PC-3 (cell line): ENCODE results near the gene ZCCHC7.

Source experiments
- EZH2phosphoT487 ChIP-seq: fragments of 300-600 bp; sonication (generic); IDR thresholded peaks from 2 replicates; pipeline ENCODE4 v1.6.1; 2018; ENCODE audit warnings: mild to moderate bottlenecking, antibody characterized with exemption, low read length, borderline replicate concordance
- TF ChIP-seq, protein P1 (sequence below): fragments of 300-600 bp; sonication (generic); conservative IDR thresholded peaks from 2 replicates; pipeline ENCODE4 v1.5.1; 2017; ENCODE audit warnings: antibody characterized with exemption, low read depth, mild to moderate bottlenecking, low read length

DNA sequence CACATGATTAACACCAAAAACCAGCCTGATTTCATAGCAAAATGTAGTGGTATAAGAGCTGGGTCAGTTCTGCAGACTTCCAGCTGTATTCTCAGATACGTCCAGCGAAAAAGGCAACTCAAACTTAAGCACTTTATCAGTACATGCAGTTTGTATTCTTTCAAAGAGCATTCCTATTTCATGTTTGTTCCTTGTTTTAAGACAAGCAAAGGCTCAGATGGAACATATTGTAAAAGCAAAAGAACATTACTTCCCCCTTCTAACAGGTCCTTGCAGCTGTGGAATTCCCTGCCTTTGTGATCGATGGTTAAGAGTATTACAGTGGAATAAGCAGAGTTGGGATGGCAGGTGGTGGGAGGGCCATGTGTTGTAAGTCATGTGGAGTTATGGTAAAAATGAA is 215.8 kb downstream of the ZCCHC7 start:
- TF ChIP-seq, protein P1, sequence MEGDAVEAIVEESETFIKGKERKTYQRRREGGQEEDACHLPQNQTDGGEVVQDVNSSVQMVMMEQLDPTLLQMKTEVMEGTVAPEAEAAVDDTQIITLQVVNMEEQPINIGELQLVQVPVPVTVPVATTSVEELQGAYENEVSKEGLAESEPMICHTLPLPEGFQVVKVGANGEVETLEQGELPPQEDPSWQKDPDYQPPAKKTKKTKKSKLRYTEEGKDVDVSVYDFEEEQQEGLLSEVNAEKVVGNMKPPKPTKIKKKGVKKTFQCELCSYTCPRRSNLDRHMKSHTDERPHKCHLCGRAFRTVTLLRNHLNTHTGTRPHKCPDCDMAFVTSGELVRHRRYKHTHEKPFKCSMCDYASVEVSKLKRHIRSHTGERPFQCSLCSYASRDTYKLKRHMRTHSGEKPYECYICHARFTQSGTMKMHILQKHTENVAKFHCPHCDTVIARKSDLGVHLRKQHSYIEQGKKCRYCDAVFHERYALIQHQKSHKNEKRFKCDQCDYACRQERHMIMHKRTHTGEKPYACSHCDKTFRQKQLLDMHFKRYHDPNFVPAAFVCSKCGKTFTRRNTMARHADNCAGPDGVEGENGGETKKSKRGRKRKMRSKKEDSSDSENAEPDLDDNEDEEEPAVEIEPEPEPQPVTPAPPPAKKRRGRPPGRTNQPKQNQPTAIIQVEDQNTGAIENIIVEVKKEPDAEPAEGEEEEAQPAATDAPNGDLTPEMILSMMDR, result no peak
- no peak for TF ChIP-seq EZH2phosphoT487
